OCI-M2 (cell line): ENCODE results near the gene TMTC1.

Experiments used
- DNase-seq: peaks from one replicate; lab custom pipeline; 2025; ENCODE audit not compliant: unreplicated experiment; lab: John Stamatoyannopoulos, UW

The TMTC1 gene

GRCh38 chr12:29741342-29742241, 42.1 kb downstream of the TMTC1 start:
- DNase-seq = no peak

DNA sequence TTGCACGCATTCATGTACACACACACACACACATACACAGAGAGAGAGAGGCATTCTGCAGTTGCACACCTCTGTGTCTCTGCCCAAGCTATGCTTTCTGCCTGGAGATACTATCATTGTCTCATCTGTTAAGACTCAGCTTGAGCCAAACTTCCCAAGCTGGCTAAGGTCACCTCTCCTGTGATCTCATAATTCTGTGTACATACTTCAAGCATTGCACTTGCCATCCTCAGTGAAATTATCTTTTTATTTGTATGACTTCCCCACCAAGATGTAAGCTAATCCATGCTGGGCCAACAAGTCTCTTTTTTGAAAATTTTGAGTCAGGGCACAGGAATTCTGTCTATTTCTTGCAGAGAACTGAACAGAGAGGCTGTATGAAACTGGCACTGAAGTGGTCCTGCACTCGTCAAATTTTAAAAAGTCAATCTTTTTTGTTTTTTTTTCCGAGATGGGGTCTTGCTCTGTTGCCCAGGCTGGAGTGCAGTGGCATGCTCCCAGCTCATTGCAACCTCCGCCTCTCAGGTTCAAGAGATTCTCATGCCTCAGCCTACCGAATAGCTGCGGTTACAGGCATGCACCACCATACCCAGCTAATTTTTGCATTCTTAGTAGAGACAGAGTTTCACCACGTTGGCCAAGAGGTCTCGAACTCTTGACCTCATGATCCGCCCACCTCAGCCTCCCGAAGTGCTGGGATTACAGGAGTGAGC, 44.3 kb downstream of the TMTC1 start:
- DNase-seq = no peak

DNA sequence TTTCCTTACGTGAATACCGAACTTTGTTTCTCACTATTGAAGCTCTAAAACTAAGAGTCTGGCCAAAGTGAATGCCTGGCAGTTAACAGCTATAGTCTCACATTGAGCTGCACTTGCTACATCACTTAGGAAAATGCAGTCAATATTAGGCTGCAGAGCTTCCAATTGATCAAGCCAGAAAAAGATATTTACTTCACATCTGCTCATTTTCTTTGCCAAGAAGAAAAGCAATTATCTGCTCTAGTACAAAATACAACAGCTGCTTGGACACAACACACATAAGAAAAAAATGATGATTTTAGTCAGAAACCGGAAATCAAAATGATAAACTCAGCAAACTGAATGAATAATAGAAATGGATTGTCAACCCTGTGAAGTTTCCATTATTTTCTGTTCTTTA, 45.4 kb downstream of the TMTC1 start:
- DNase-seq = no peak

DNA sequence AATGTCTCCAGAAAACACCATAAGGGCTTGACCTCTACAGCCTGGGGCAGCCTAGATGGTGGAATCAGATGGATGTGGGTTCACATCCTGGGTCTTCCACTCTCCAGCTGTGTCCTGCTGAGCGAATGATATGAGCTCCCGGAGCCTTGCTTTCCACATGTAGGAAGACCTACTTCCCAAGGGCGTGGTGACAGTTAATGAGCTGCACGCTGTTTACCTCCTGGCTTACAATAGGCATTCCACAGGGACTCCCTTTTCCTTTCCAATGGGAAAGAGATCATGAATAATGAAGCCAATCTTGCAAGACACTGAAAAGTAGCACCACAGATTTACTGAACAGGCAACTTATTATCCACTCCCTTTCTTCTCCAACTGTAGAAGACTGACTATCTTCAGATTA, 46.1 kb downstream of the TMTC1 start:
- DNase-seq = no peak

GRCh38 chr12:29735604-29736003, 48.1 kb downstream of the TMTC1 start:
- no peak for DNase-seq

DNA sequence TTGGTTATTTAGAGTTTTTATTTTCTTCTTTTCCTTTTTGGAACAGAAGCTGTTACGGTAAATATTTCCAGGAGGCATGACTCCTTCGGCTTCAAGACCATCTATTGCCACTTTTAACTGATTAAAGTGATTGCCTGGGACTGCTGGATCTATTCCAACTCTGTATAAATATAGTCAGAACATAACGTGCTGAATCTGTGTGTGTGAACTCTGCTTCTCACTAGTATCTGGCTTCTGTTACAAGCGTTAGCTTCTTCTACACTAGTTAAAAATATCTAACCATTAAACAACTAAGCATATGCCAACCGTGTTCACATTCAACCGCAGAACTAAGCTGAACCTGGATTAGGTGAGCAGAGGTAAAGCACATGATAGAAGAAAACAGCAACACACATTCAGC, 49.0 kb downstream of the TMTC1 start:
- DNase-seq = no peak

DNA sequence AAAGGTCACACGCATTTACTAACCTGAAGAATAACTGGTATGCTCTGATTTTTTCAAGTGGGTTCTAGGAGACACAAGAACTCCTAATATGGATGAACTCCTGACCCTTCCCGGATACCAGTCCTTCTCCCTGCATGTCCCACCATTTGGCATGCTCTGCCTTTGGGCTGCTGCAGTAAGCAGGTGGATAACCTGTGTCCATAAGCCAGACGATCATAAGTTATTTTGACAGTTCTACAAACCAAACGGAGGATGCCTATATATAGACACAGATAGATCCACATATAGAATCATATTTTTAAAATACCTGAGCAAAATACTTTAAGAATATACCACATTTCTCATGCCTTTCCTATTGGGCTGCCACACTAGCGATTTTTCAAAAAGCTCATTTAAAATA, 49.4 kb downstream of the TMTC1 start:
- DNase-seq = no peak

GRCh38 chr12:29733501-29733900, 50.2 kb downstream of the TMTC1 start:
- DNase-seq = no peak

DNA sequence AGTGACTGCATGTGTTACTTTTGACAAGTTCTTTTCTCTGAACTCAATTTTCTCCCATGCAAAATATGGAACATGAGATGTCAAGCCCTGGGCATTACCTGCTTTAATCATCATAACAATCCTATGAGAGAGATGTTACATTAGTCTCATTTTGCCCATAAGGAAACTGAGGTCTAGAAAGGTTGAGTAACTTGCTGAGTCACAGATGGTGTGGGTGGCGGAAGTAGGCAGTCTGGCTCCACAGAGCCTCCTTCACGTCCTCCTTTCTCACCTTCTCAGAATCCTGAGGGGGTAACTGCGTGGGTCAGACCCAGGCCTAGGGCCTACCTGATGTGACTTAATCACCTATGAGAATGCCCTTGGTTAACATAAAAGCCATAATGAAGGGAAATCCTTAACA, 50.7 kb downstream of the TMTC1 start:
- no peak for DNase-seq

DNA sequence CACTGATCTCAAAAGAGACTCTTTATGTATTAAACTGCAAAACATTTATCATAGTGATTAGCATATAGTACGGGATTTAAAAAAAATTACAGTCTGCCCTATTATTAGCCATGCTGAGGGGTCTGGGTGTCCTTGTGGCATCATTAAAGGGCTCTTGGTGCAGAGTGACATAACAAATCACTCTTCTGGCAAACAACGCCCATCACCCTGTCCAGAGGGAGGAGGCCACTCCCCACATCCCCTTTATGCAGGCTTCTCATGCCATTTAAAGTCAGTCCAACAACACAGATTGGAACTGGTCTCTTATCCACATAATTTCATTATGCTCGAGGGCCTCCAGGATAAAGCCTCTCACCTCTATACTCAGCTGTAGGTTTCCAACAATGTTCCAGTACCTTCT, 51.1 kb downstream of the TMTC1 start:
- DNase-seq = no peak

GRCh38 chr12:29732191-29732590, 51.6 kb downstream of the TMTC1 start:
- no peak for DNase-seq

- DNase-seq = no peak
Measured at GRCh38 chr12:29731591-29731990, 52.2 kb downstream of the TMTC1 start.

DNA sequence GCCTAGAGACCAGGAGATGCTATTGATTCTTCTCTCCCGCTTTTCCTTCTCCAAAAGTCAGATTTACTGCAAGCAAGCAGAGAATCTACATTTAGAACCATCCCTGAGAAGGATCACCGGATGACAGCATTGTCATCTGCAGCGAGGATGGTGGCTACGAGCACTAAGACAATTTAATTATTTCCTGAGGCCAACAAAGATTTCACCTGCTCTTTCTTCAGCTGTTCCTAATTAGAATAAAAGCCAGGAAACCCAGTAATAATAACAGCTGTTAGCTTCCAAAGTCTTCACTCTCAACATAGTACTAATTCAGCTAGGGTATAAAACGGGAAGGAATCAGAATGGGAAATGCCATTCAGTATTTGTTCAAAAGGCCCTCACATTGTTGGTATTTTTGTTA, 53.3 kb downstream of the TMTC1 start:
- no peak for DNase-seq

GRCh38 chr12:29728030-29728429, 55.7 kb downstream of the TMTC1 start:
- DNase-seq = no peak

DNA sequence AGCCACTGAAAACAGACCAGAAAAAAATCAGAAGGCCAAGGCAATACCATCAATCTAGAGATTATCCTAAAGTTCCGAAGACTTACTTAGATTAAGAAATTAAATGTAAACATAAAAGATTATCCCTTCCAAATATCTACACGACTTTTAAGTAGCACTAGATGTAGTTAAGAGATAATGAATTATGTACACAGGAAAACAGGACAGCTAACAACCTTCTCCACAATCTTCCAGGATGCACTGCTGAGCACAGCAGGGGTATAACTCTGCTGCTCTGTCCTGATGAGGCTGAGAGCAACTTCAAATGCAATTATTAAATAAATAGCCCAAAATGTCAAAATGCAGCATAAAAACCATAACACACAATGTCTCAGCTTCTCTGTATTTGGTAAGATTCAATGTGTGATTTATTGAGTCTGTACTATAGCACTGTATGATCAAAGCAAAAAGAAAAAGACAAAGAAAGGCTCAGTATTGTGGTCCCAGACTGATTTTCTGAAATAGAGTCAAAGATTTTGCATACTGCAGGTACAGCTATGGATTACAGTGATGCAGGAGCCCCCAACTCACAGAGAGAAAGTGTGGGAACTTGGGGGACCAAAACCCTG, 56.9 kb downstream of the TMTC1 start:
- no peak for DNase-seq

GRCh38 chr12:29726321-29726692, 57.4 kb downstream of the TMTC1 start:
- DNase-seq = no peak

DNA sequence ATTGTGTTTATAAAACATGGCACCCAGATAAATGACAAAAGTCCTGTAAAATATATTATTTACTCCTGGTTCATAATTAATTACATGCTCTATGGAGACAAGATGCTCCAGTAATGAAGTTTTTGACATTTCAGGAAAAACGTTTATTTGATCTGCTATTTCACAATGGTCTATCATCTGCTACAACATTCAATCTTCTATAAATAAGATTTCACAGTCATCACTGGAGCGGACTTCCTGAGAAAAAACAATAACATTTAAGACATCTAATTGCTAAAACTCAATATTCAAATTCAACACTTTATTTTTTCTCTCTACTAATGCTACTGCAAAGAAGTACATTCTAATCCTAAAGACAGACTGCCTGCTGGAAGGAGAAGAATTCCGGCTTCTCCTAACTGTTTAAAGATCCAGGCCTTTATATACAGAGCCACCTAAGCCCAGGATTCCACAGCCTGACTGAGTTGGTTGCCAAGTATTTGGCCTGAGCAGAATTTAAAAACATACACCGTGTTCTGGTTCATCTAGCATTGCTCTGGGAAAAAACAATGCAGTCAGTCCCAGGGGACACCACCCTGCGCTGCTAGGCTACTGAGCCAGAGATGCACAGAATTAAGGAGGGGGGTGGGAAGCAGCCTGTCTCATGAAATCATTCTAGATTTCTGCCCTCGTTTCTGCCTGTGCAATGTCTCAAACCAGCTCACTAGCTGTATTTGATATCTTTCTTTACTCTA, 58.0 kb downstream of the TMTC1 start:
- DNase-seq = no peak

DNA sequence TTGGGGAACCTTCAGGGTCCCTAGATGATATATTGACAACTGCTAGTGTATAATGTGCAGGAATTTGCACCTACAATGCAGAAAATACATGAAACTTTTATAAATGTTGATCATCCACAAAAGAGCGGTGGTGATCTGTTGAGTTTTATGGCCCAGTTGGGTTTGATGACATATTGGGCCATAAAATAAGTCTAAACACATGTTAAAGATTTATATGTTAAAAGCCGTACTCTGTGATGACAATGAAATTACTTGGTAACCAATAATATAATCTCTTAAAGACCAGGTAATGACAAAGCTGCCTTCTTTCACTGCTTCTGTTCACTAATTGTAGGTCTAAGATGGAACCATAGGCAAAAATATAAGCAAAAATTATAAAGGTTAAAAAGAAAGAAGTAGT, 61.6 kb downstream of the TMTC1 start:
- no peak for DNase-seq

- no peak for DNase-seq
Measured at GRCh38 chr12:29719381-29719780, 64.4 kb downstream of the TMTC1 start.

GRCh38 chr12:29717540-29718100, 66.1 kb downstream of the TMTC1 start:
- DNase-seq = no peak

DNA sequence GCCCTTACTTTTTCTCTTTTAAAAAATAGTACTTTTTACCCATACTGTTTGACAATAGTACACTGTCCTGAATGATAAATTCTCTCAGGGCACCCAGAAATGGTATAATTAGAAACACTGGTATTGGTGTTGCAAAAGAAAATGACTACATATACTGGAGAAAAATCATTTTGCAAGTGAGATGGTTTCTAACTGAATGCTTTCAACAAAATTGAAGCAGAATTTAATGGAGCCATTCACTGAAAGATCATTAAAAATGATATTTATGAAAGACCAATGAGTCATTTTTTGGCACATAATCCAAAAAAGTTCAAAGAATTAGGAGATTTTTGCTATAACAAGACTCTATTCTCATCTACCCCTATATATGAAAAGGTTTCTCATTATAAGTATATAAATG, 68.8 kb downstream of the TMTC1 start:
- DNase-seq = no peak
